ENCODE measurements around the gene DMD.
A peak's percentile ranks its signal among the peaks of the same experiment; 100 is the strongest.

Gene DMD

GRCh38 chrX:31714797-31715196 lies 1496.6 kb downstream of the DMD start:
- no peak for DNase-seq (ENCODE audit: low spot score)

- no peak for DNase-seq (ENCODE audit: low spot score)
These were observed 1498.2 kb downstream of the DMD start for GRCh38 chrX:31713120-31713519.

GRCh38 chrX:31711166-31711565 lies 1500.2 kb downstream of the DMD start:
- no peak for DNase-seq (ENCODE audit: low spot score)

GRCh38 chrX:31708116-31708515 lies 1503.2 kb downstream of the DMD start:
- DNase-seq (ENCODE audit: low spot score): no peak

- no peak for DNase-seq (ENCODE audit: low spot score)
These were observed 1504.9 kb downstream of the DMD start for GRCh38 chrX:31706466-31706865.

- DNase-seq (ENCODE audit: low spot score): no peak
These were observed 1505.5 kb downstream of the DMD start for GRCh38 chrX:31705816-31706215.

- DNase-seq (ENCODE audit: low spot score): peak; percentile 0
These were observed 1506.4 kb downstream of the DMD start for GRCh38 chrX:31704938-31705337.

- no peak for DNase-seq (ENCODE audit: low spot score)
These were observed 1509.1 kb downstream of the DMD start for GRCh38 chrX:31702222-31702621.

GRCh38 chrX:31697294-31697916 lies 1513.9 kb downstream of the DMD start:
- DNase-seq (ENCODE audit: low spot score): no peak

GRCh38 chrX:31679861-31680260 lies 1531.5 kb downstream of the DMD start:
- DNase-seq (ENCODE audit: low spot score): no peak

- DNase-seq (ENCODE audit: low spot score): no peak
These were observed 1541.1 kb downstream of the DMD start for GRCh38 chrX:31670245-31670644.

GRCh38 chrX:31665454-31665853 lies 1545.9 kb downstream of the DMD start:
- DNase-seq (ENCODE audit: low spot score): no peak

GRCh38 chrX:31663172-31663571 lies 1548.2 kb downstream of the DMD start:
- DNase-seq (ENCODE audit: low spot score): no peak

- no peak for DNase-seq (ENCODE audit: low spot score)
These were observed 1550.0 kb downstream of the DMD start for GRCh38 chrX:31661280-31661810.

- peak; percentile 20 for DNase-seq (ENCODE audit: low spot score)
These were observed 1553.0 kb downstream of the DMD start for GRCh38 chrX:31658360-31658759.

GRCh38 chrX:31656013-31656412 lies 1555.3 kb downstream of the DMD start:
- DNase-seq (ENCODE audit: low spot score): no peak

GRCh38 chrX:31653422-31653821 lies 1557.9 kb downstream of the DMD start:
- DNase-seq (ENCODE audit: low spot score): no peak

GRCh38 chrX:31652650-31653049 lies 1558.7 kb downstream of the DMD start:
- DNase-seq (ENCODE audit: low spot score): no peak

GRCh38 chrX:31649201-31649600 lies 1562.1 kb downstream of the DMD start:
- DNase-seq (ENCODE audit: low spot score): no peak

GRCh38 chrX:31633349-31633748 lies 1578.0 kb downstream of the DMD start:
- DNase-seq (ENCODE audit: low spot score): no peak

- DNase-seq (ENCODE audit: low spot score): no peak
These were observed 1582.2 kb downstream of the DMD start for GRCh38 chrX:31629195-31629594.

- DNase-seq (ENCODE audit: low spot score): no peak
These were observed 1602.2 kb downstream of the DMD start for GRCh38 chrX:31609130-31609529.

GRCh38 chrX:31608638-31609037 lies 1602.7 kb downstream of the DMD start:
- DNase-seq (ENCODE audit: low spot score): no peak

- no peak for DNase-seq (ENCODE audit: low spot score)
These were observed 1604.6 kb downstream of the DMD start for GRCh38 chrX:31606771-31607170.

Measured in SK-N-DZ (cell line).